ENCODE measurements around the gene KRT85. TPM values are rescaled to one million over a fixed set of nuclear protein-coding genes. Genes with fewer than 3 reads are reported as not detected.
A peak's percentile ranks its signal among the peaks of the same experiment; 100 is the strongest.

Gene KRT85
- total and polyA plus RNA-seq, 12 donors = not detected

DNA sequence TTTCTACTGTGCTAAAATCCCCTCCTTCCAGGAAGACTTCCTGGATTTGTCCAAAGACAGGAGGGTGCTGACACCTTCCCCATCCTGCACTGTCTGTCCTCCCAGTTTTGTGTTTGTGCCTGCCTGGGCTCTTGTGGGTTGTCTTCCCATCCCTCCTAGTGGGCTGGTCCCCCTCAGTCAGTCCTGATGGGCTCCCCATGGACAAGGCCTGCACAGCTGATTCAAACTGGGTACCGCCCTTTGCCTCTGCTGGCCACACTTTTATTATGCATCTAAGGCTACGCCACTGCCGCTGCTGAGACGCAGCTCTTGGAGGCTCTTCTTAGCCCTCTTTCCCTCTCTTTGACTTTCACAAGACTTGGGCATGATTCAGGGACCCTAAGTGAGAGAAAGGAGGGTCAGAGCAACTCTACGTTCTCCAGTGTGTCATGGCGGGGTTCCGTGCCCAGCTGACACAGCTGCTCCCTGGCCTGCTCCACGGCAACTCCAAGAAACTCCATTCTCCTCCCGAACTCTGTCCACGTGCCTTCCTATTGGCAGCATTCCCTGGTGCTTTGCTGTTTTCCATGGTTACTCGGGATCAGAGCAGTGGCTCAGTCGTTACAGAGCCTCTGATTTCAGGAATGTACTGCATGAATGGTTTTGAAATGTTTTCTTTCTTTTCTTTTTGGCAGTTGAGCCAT is 3.8 kb upstream of the KRT85 start:
- no peaks in the 10 kb centered on the region for H3K4me1 ChIP-seq (replicated peaks in 1 of 2)
- H3K27me3 ChIP-seq = no peaks in the 10 kb centered on the region
- no peaks in the 10 kb centered on the region for H3K9me3 ChIP-seq (replicated peaks in 1 of 3)
- WGBS, 4 donors = 59 to 72% (median 63%) methylated on average over 11 to 12 of the region's 12 CpGs
- H3K36me3 ChIP-seq (replicated peaks in 1 of 2) = no peaks in the 10 kb centered on the region
- H3K4me3 ChIP-seq = no peak overlapping the region
- peak overlapping the region in 1 of 5 donors; percentile 58 for H3K27ac ChIP-seq
- no peak for TF ChIP-seq POLR2A (IDR thresholded peaks at IDR 0.05)
- TF ChIP-seq, protein P1, sequence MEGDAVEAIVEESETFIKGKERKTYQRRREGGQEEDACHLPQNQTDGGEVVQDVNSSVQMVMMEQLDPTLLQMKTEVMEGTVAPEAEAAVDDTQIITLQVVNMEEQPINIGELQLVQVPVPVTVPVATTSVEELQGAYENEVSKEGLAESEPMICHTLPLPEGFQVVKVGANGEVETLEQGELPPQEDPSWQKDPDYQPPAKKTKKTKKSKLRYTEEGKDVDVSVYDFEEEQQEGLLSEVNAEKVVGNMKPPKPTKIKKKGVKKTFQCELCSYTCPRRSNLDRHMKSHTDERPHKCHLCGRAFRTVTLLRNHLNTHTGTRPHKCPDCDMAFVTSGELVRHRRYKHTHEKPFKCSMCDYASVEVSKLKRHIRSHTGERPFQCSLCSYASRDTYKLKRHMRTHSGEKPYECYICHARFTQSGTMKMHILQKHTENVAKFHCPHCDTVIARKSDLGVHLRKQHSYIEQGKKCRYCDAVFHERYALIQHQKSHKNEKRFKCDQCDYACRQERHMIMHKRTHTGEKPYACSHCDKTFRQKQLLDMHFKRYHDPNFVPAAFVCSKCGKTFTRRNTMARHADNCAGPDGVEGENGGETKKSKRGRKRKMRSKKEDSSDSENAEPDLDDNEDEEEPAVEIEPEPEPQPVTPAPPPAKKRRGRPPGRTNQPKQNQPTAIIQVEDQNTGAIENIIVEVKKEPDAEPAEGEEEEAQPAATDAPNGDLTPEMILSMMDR (IDR thresholded peaks at IDR 0.05) = no peak
- intact Hi-C loops (cut with DNase I) = loop anchor here (5.0 to 10.0 kb wide), 3 partner anchors 214 to 604 kb away; no protein-coding TSS in a partner anchor
- DNase-seq = peak in 6 of 7 donors; percentile 31 to 60 (median 37)

DNA sequence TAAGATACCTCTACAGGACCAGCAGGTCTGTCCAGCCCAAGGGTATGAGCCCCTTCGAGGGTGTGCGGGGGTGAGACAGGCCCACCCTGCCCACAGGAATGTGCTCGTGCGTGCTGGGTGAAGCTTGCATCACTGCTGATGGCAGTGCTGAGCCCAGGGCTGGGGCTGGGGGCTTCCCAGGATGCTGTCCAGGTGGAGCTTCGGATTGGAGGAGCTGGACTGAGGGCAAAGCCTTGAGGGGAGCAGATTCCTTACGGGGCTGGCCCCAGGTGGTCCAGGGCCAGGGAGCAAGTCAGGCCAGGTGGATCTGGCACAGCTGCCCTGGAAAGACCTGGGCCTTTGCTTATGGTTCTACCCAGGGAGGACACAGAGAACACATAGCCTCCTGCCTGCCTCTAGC is 2.5 kb upstream of the KRT85 start:
- H3K27me3 ChIP-seq = no peaks in the 10 kb centered on the region
- no peak overlapping the region for H3K27ac ChIP-seq
- no peak for DNase-seq
- WGBS, 4 donors = 70% methylated on average over 6 of the region's 6 CpGs; no CpG with 5 or more reads in 2 of the 4 donors
- H3K4me3 ChIP-seq = no peak overlapping the region
- H3K36me3 ChIP-seq (replicated peaks in 1 of 2) = no peaks in the 10 kb centered on the region
- no peaks in the 10 kb centered on the region for H3K4me1 ChIP-seq (replicated peaks in 1 of 2)
- TF ChIP-seq POLR2A (IDR thresholded peaks at IDR 0.05) = no peak
- TF ChIP-seq, protein P1 (IDR thresholded peaks at IDR 0.05) = no peak
- H3K9me3 ChIP-seq (replicated peaks in 1 of 3) = no peaks in the 10 kb centered on the region
- intact Hi-C loops (cut with DNase I) = loop anchor here (5.0 to 10.0 kb wide), 4 partner anchors 215 to 605 kb away; no protein-coding TSS in a partner anchor

DNA sequence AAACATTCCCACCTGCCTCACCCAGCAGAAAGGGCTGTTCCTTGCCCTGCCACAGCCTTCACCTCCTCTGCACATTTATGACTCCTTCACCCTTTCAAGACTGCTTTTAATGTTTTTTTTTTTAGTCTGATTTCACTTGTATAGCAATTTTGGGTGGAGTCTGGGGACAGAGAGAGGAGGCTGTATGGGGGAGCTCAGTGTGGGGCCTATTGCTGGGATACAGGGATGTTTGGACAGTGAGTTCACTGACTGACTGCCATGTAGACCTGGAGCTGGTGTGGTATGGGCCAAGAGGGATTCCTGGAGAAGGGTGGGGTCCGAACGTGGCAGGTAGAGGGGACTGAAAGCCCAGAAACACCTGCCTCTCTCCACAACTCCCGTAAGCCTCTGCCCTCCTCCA is 1.9 kb upstream of the KRT85 start:
- 60 to 65% (median 65%) methylated on average over 3 of the region's 3 CpGs; no CpG with 5 or more reads in 1 of the 4 donors for WGBS, 4 donors
- DNase-seq = no peak
- intact Hi-C loops (cut with DNase I) = loop anchor here in 1 of 2 donors (5.0 kb wide), 1 partner anchor 503 kb away; no protein-coding TSS in a partner anchor
- no peak for TF ChIP-seq POLR2A (IDR thresholded peaks at IDR 0.05)
- TF ChIP-seq, protein P1 (IDR thresholded peaks at IDR 0.05) = no peak
- Histone ChIP-seq H3K27ac (no peak overlapping the region), H3K9me3 (replicated peaks in 1 of 3) (no peaks in the 10 kb centered on the region), H3K36me3 (replicated peaks in 1 of 2) (no peaks in the 10 kb centered on the region), H3K4me3 (no peak overlapping the region), H3K4me1 (replicated peaks in 1 of 2) (no peaks in the 10 kb centered on the region), H3K27me3 (no peaks in the 10 kb centered on the region)

DNA sequence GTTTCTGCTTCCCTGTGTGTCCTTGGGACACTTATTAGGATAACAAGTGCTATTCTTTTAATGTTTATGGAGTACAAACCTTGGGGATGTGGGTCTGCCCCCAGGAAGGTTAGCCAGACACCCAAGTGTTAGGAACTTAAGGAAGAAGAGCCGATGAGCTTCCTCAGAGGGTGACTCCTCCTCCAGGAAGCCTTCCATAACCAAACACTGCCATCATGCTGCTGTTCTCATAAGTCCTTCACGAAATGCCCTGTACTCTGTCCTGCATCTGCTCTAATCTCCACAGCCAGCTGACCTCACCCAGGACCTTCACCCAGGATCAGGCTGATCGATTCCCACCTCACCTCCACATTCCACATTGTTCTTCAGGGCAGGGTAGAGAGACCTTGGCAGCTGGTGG is 1.2 kb upstream of the KRT85 start:
- intact Hi-C loops (cut with DNase I) = loop anchor here in 1 of 2 donors (5.0 kb wide), 1 partner anchor 504 kb away; no protein-coding TSS in a partner anchor
- DNase-seq = no peak

More for the DNA sequence above, 1.2 kb upstream of the KRT85 start:
- H3K36me3 ChIP-seq (replicated peaks in 1 of 2) = no peaks in the 10 kb centered on the region
- no peak overlapping the region for H3K4me3 ChIP-seq
- H3K4me1 ChIP-seq (replicated peaks in 1 of 2) = no peaks in the 10 kb centered on the region
- no peaks in the 10 kb centered on the region for H3K27me3 ChIP-seq
- no peaks in the 10 kb centered on the region for H3K9me3 ChIP-seq (replicated peaks in 1 of 3)
- TF ChIP-seq, protein P1 (IDR thresholded peaks at IDR 0.05) = no peak
- no peak for TF ChIP-seq POLR2A (IDR thresholded peaks at IDR 0.05)
- WGBS, 4 donors = 44 to 54% (median 52%) methylated on average over 3 of the region's 3 CpGs
- no peak overlapping the region for H3K27ac ChIP-seq

Measured in adrenal gland (tissue), 12 donors.